WI38 (cell line): ENCODE results near the gene MAPK1.

Experiments used
- H3K4me3 ChIP-seq: 2 replicates; pipeline ENCODE4 v1.5.1; 2011; ENCODE audit warnings: low read depth, mild to moderate bottlenecking, control low read depth, low read length
- TF ChIP-seq, protein P1 (sequence below): IDR thresholded peaks from 2 replicates; pipeline ENCODE4 v1.5.1; 2012; ENCODE audit warnings: low read depth, mild to moderate bottlenecking, control low read depth, low read length

The MAPK1 gene

DNA sequence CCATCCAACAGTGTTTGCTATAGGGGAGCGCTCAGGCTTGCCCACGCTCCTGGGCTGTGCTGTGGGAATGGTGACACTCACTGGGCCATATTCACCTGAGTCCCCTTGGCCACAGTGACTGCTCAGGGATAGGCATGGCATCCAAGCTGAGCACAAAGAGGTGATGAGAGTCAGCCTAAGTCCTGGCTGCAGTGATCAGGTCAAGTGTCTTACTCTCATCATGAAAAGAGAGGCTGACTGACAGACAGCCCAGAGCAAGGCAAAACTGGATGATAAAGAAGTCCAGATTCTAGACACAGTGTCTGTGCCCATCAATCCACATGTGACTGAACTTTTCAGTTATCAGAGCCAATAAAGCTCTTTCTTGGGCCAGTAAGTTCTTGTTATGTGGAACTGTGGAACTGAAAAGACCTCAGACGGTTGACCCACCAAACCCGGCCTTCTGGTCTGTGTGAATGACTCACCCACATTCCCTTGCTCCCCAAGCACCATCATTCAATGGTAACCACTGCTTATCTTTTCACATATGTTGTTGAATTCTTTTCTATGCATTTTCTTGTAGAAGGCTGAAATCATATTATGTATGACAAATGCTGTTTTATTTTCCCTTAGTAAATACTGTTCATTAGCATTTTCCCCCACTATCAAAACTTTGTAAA lies 88.6 kb downstream of the MAPK1 start:
- TF ChIP-seq, protein P1, sequence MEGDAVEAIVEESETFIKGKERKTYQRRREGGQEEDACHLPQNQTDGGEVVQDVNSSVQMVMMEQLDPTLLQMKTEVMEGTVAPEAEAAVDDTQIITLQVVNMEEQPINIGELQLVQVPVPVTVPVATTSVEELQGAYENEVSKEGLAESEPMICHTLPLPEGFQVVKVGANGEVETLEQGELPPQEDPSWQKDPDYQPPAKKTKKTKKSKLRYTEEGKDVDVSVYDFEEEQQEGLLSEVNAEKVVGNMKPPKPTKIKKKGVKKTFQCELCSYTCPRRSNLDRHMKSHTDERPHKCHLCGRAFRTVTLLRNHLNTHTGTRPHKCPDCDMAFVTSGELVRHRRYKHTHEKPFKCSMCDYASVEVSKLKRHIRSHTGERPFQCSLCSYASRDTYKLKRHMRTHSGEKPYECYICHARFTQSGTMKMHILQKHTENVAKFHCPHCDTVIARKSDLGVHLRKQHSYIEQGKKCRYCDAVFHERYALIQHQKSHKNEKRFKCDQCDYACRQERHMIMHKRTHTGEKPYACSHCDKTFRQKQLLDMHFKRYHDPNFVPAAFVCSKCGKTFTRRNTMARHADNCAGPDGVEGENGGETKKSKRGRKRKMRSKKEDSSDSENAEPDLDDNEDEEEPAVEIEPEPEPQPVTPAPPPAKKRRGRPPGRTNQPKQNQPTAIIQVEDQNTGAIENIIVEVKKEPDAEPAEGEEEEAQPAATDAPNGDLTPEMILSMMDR, result no peak

DNA sequence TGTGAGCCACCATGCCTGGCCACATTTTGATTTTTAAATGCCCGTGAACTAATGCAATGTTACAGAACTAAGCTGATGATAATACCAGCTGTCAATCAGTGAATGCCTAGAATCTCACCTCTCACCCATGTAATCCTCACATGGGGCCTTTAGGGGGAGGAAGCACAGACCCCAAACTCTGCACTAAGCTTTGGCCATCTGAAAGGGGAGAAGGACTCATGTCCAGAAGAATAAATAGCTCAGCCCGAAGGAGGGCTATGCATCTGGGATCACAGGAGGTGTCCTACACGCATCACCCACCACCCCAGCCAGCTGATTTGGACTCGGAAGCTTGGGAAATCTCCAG lies 95.8 kb downstream of the MAPK1 start:
- no peak overlapping the region for H3K4me3 ChIP-seq
- TF ChIP-seq, protein P1, result no peak

More for the DNA sequence above, 88.6 kb downstream of the MAPK1 start:
- no peak overlapping the region for H3K4me3 ChIP-seq

DNA sequence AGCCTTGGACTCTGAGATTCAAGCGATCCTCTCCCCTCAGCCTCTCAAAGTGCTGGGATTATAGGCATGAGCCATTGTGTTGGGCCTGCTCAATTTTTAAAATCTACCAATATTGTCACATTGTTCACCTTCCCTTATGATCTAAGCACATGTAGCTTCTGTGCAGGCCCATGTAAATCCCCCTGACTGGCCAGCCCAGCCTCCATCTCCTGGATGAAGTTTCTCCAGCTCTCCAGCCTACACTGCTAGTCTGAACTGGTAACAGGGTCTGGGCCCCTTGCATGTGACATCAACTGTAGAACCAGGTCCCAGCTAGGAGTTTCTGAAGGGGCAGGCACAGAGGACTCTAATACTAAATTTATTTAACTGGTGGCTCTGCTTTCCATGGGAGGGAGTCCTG lies 99.0 kb downstream of the MAPK1 start:
- TF ChIP-seq, protein P1, result no peak
- H3K4me3 ChIP-seq, result no peak overlapping the region

DNA sequence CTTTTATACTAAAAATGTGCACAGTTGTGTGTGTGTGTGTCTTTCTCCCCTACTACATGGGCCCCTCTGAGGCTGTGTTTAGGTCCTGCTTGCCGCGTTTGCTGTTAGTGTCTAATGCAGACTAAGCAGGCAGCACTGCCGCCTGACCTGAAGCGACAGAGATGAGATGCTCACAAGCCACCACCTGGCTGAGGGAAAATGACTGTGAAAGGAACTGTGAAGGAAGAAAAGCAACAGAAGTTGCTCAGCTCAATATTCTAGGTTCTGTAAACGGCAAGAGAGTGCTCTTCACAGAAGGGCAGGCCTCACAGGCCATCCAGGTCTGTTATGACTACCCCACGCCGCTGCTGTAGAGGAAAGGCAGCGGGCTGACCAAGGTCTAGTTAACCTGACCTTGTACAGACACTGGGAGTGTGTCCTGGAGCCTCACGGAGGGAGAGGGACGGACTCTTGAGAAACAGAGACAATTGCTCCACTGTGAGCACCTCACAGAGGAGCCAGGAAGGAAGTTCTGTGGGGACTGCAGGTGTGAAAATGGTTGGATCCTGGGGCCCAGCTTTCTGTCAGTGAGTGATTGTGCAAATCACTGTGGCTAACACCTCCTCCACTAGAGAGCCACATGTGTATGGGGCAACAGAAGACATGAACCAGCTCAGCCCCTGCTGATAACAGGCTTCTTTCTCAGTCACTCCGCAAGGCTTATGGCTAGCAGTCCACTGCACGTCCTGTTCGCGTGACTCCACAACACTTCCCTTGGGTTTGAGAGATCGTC lies 100.6 kb downstream of the MAPK1 start:
- TF ChIP-seq, protein P1, result no peak
- no peak overlapping the region for H3K4me3 ChIP-seq

DNA sequence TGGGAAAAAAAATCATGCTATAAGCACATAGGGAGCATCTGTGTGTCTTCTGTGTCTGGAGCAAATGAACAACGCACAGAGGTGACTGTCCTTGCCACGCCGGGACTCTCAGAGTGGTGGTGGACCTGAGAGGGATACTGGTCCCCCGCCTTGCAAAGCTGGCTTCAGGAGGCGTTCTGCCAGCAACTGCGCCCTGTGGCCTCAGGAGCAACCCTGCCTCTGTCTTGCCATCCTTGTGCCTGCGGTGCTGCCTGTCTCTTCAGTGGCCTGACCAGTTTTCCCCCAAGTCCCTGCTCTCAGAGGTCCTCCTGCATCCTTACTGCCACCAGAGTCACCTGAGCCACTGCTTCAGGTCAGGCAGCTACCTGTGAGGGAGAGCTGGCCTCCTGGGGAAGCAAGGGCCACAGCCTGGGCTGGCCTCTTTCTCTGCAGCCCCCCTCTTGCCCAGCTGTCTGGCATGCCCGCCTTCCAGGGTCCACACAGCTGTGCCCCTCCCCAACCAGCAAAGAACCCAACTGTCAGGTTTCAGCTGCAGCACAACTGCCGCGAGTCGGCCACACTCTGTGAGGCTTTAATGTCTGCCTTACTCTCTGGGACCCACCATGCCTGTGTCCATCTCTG lies 101.4 kb downstream of the MAPK1 start:
- H3K4me3 ChIP-seq, result no peak overlapping the region
- TF ChIP-seq, protein P1, result no peak

- H3K4me3 ChIP-seq, result no peak overlapping the region
- TF ChIP-seq, protein P1, result no peak
These were observed 103.2 kb downstream of the MAPK1 start for GRCh38 chr22:21764038-21764804.
